Lung (tissue), 12 donors: ENCODE results near the gene APIP. TPM values are rescaled to one million over a fixed set of nuclear protein-coding genes. Genes with fewer than 3 reads are reported as not detected.

Experiments used
- ATAC-seq: fragments of 200-7000 bp; cut with Tn5 transposase; one replicate; pipeline ENCODE4 v1.9.1; 2020; ENCODE audit warnings: moderate number of reproducible peaks; ENCODE audit not compliant: insufficient read depth, low FRiP score
- DNase-seq, 3 donors: peaks; one replicate each; pipeline ENCODE4 v3.0.0-alpha.2; 2013 to 2017
- H3K27ac ChIP-seq, 2 donors: one replicate each; pipeline ENCODE4 v1.5.1; 2013; ENCODE audit warnings: mild to moderate bottlenecking in 2 of 2, moderate library complexity in 2 of 2, control low read depth in 1 of 2, inconsistent platforms in 1 of 2, low read depth in 1 of 2, low read length in 1 of 2
- H3K27me3 ChIP-seq, 3 donors: one replicate each; pipeline ENCODE4 v1.5.1; 2013; ENCODE audit warnings: low read length in 2 of 3; ENCODE audit not compliant: control insufficient read depth in 3 of 3, insufficient read depth in 3 of 3
- H3K36me3 ChIP-seq, 4 donors: one replicate each; pipeline ENCODE4 v1.5.1; 2013; ENCODE audit warnings: low read length in 4 of 4, mild to moderate bottlenecking in 1 of 4, moderate library complexity in 1 of 4; ENCODE audit not compliant: control insufficient read depth in 4 of 4, insufficient read depth in 4 of 4
- H3K4me1 ChIP-seq, 5 donors: one replicate each; pipeline ENCODE4 v1.5.1; 2013; ENCODE audit warnings: low read length in 5 of 5, mild to moderate bottlenecking in 2 of 5, moderate library complexity in 1 of 5; ENCODE audit not compliant: control insufficient read depth in 5 of 5, insufficient read depth in 5 of 5
- H3K4me3 ChIP-seq: one replicate; pipeline ENCODE4 v1.5.1; 2013; ENCODE audit warnings: mild to moderate bottlenecking, control low read depth, moderate library complexity
- H3K9ac ChIP-seq, 2 donors: one replicate each; pipeline ENCODE4 v1.5.1; 2013; ENCODE audit warnings: low read length in 2 of 2, control low read depth in 1 of 2; ENCODE audit not compliant: insufficient read depth in 1 of 2
- H3K9me3 ChIP-seq, 4 donors: one replicate each; pipeline ENCODE4 v1.5.1; 2013; ENCODE audit warnings: low read length in 3 of 4, mild to moderate bottlenecking in 1 of 4, moderate library complexity in 1 of 4; ENCODE audit not compliant: control insufficient read depth in 4 of 4, insufficient read depth in 3 of 4
- CTCF ChIP-seq: IDR thresholded peaks from 2 replicates; pipeline ENCODE4 v1.5.1; 2012; ENCODE audit warnings: mild to moderate bottlenecking; ENCODE audit errors: control extremely low read depth, extremely low read depth
- WGBS, 2 donors: extraction: QIAGEN DNeasy Blood & Tissue Kit; methylation state at CpG; one replicate each; pipeline ENCODE4 v1.1.7; 2013; 5-methylcytosine and 5-hydroxymethylcytosine counted together
- polyA plus RNA-seq, 2 donors: library from polyadenylated mRNA; stranded (reverse); fragments of 200-250 nt; gene quantifications; one replicate each; pipeline ENCODE4 v1.2.1, GENCODE V29; 2013
- total RNA-seq, 2 donors: library from RNA; depleted of rRNA in 1 of 2; stranded (reverse); fragments of >200 nt in 1 of 2; gene quantifications; one replicate each; pipeline ENCODE4 v1.2.1, GENCODE V29; 2014 to 2021
- donor health status: control.
- donor health status: control.
- donor health status: Bipolar disorder and iron deficiency.
- donor health status: healthy.
- donor health status: DM: yes; HTN: yes; CAD: no.

The APIP gene
- total and polyA plus RNA-seq, 4 donors = 21.7 to 28.9 (median 26.1) TPM

GRCh38 chr11:34929794-34930763, 13.9 kb upstream of the APIP start:
- H3K4me1 ChIP-seq = peaks cover 0 to 19% (median 7%) of the 10 kb centered on the region in 5 donors
- DNase-seq (peak in 2 of 3 donors; percentile 28 to 50), ATAC-seq (peak; percentile 34)
- H3K27ac ChIP-seq = no peak overlapping the region
- no peak overlapping the region for H3K9ac ChIP-seq
- no peaks in the 10 kb centered on the region for H3K9me3 ChIP-seq
- H3K36me3 ChIP-seq = peaks cover 0 to 18% (median 3%) of the 10 kb centered on the region in 4 donors
- no peaks in the 10 kb centered on the region for H3K27me3 ChIP-seq
- no peak for TF ChIP-seq CTCF
- WGBS, 2 donors = 80 to 86% methylated on average over 11 of the region's 11 CpGs
- H3K4me3 ChIP-seq = no peak overlapping the region

GRCh38 chr11:34928960-34929680, 12.9 kb upstream of the APIP start:
- ATAC-seq (no peak), DNase-seq (no peak)
- no peaks in the 10 kb centered on the region for H3K9me3 ChIP-seq
- no peak overlapping the region for H3K27ac ChIP-seq
- H3K4me3 ChIP-seq = no peak overlapping the region
- TF ChIP-seq CTCF = no peak
- WGBS, 2 donors = 82 to 87% methylated on average over 7 of the region's 7 CpGs
- no peaks in the 10 kb centered on the region for H3K27me3 ChIP-seq
- no peak overlapping the region for H3K9ac ChIP-seq
- H3K36me3 ChIP-seq = peaks cover 0 to 18% (median 3%) of the 10 kb centered on the region in 4 donors
- H3K4me1 ChIP-seq = peaks cover 0 to 23% (median 7%) of the 10 kb centered on the region in 5 donors

GRCh38 chr11:34928268-34928959, 12.2 kb upstream of the APIP start:
- Histone ChIP-seq H3K9ac (no peak overlapping the region), H3K36me3 (peaks cover 0 to 14% (median 3%) of the 10 kb centered on the region in 4 donors), H3K27ac (no peak overlapping the region), H3K4me1 (peaks cover 0 to 23% (median 7%) of the 10 kb centered on the region in 5 donors), H3K4me3 (no peak overlapping the region), H3K27me3 (no peaks in the 10 kb centered on the region), H3K9me3 (no peaks in the 10 kb centered on the region)
- no peak for DNase-seq
- WGBS, 2 donors = 59 to 69% methylated on average over 3 of the region's 3 CpGs
- ATAC-seq = no peak
- no peak for TF ChIP-seq CTCF
